Thymus (tissue), 11 donors: Measurements from ENCODE around the gene ZFP36L1. TPM values are rescaled to one million over a fixed set of nuclear protein-coding genes. Genes with fewer than 3 reads are reported as not detected.
A peak's percentile ranks its signal among the peaks of the same experiment; 100 is the strongest.

Experiments used
- DNase-seq, 9 donors: peaks; one replicate each; pipeline ENCODE4 v3.0.0-alpha.2; 2013; ENCODE audit warnings: low spot score in 9 of 9, low read depth in 6 of 9, missing footprints in 1 of 9
- H3K27ac ChIP-seq, 2 donors: one replicate each; pipeline ENCODE4 v1.5.1; 2013; ENCODE audit warnings: control low read depth in 1 of 2, low read depth in 1 of 2, low read length in 1 of 2, mild to moderate bottlenecking in 1 of 2, moderate library complexity in 1 of 2
- H3K27me3 ChIP-seq, 2 donors: one replicate each; pipeline ENCODE4 v1.5.1; 2013; ENCODE audit warnings: low read length in 1 of 2; ENCODE audit not compliant: control insufficient read depth in 2 of 2, insufficient read depth in 1 of 2
- H3K36me3 ChIP-seq, 2 donors: one replicate each; pipeline ENCODE4 v1.5.1; 2013; ENCODE audit warnings: low read length in 1 of 2, mild to moderate bottlenecking in 1 of 2, moderate library complexity in 1 of 2; ENCODE audit not compliant: control insufficient read depth in 2 of 2, insufficient read depth in 2 of 2
- H3K4me1 ChIP-seq, 2 donors: one replicate each; pipeline ENCODE4 v1.5.1; 2013; ENCODE audit warnings: low read length in 2 of 2; ENCODE audit not compliant: control insufficient read depth in 2 of 2, insufficient read depth in 2 of 2
- H3K4me3 ChIP-seq, 2 donors: one replicate each; pipeline ENCODE4 v1.5.1; 2013; ENCODE audit warnings: low read length in 2 of 2, control low read depth in 1 of 2, mild to moderate bottlenecking in 1 of 2
- H3K9me3 ChIP-seq, 2 donors: one replicate each; pipeline ENCODE4 v1.5.1; 2013; ENCODE audit warnings: low read length in 1 of 2, mild to moderate bottlenecking in 1 of 2; ENCODE audit not compliant: control insufficient read depth in 2 of 2, insufficient read depth in 1 of 2
- whole genome bisulfite sequencing: extraction: QIAGEN DNeasy Blood & Tissue Kit; methylation state at CpG from one replicate; pipeline ENCODE4 v1.1.7; 2013; 5-methylcytosine and 5-hydroxymethylcytosine counted together
- polyA plus RNA-seq: library from polyadenylated mRNA; stranded (reverse); fragments of 200-250 nt; gene quantifications from one replicate; pipeline ENCODE4 v1.2.3, GENCODE V29; 2013
- total RNA-seq: library from RNA; stranded (reverse); fragments of 120-200 nt; gene quantifications from one replicate; pipeline ENCODE4 v1.2.4, GENCODE V29; 2013
- donor health status: healthy.

The ZFP36L1 gene
- total and polyA plus RNA-seq, 2 donors: 30.0 to 109 TPM

GRCh38 chr14:68820119-68820518, 27.3 kb upstream of the ZFP36L1 start:
- Histone ChIP-seq H3K9me3 (peaks cover 0 to 3% of the 10 kb centered on the region in 2 donors), H3K36me3 (no peaks in the 10 kb centered on the region), H3K27ac (peak overlapping the region; percentile 48 to 66), H3K4me3 (no peak overlapping the region), H3K4me1 (peaks cover 26 to 73% of the 10 kb centered on the region in 2 donors), H3K27me3 (no peaks in the 10 kb centered on the region)
- no peak for DNase-seq
- WGBS: 55% methylated on average over 9 of the region's 9 CpGs

GRCh38 chr14:68819260-68819691, 26.4 kb upstream of the ZFP36L1 start:
- Histone ChIP-seq H3K27me3 (no peaks in the 10 kb centered on the region), H3K4me3 (no peak overlapping the region), H3K9me3 (no peaks in the 10 kb centered on the region), H3K27ac (peak overlapping the region in 1 of 2 donors; percentile 20), H3K36me3 (no peaks in the 10 kb centered on the region), H3K4me1 (peaks cover 26 to 74% of the 10 kb centered on the region in 2 donors)
- no peak for DNase-seq
- 88% methylated on average over 10 of the region's 10 CpGs for WGBS

GRCh38 chr14:68817506-68818212, 24.8 kb upstream of the ZFP36L1 start:
- DNase-seq: no peak
- Histone ChIP-seq H3K27ac (peak overlapping the region in 1 of 2 donors; percentile 90), H3K27me3 (no peaks in the 10 kb centered on the region), H3K4me1 (peaks cover 40 to 85% of the 10 kb centered on the region in 2 donors), H3K4me3 (no peak overlapping the region), H3K36me3 (no peaks in the 10 kb centered on the region), H3K9me3 (no peaks in the 10 kb centered on the region)
- WGBS: 91% methylated on average over 3 of the region's 3 CpGs

- Histone ChIP-seq H3K4me1 (peaks cover 40 to 78% of the 10 kb centered on the region in 2 donors), H3K9me3 (no peaks in the 10 kb centered on the region), H3K27me3 (no peaks in the 10 kb centered on the region), H3K36me3 (no peaks in the 10 kb centered on the region), H3K4me3 (peak overlapping the region in 1 of 2 donors; percentile 69), H3K27ac (peak overlapping the region; percentile 90 to 99)
- no peak for DNase-seq
- WGBS: 79% methylated on average over 13 of the region's 13 CpGs
Observed at GRCh38 chr14:68816943-68817430, 24.1 kb upstream of the ZFP36L1 start.

- H3K4me1 ChIP-seq: peaks cover 40 to 72% of the 10 kb centered on the region in 2 donors
- H3K36me3 ChIP-seq: no peaks in the 10 kb centered on the region
- DNase-seq: peak in 8 of 9 donors; percentile 70 to 93 (median 86)
- 4% methylated on average over 82 of the region's 82 CpGs for WGBS
- peak overlapping the region; percentile 58 to 69 for H3K4me3 ChIP-seq
- H3K9me3 ChIP-seq: no peaks in the 10 kb centered on the region
- H3K27me3 ChIP-seq: no peaks in the 10 kb centered on the region
- H3K27ac ChIP-seq: peak overlapping the region; percentile 90 to 99
Observed at GRCh38 chr14:68816183-68816942, 23.5 kb upstream of the ZFP36L1 start.

GRCh38 chr14:68815298-68816182, 22.7 kb upstream of the ZFP36L1 start:
- H3K4me1 ChIP-seq: peaks cover 38 to 63% of the 10 kb centered on the region in 2 donors
- peak overlapping the region; percentile 90 to 99 for H3K27ac ChIP-seq
- H3K27me3 ChIP-seq: no peaks in the 10 kb centered on the region
- peak overlapping the region; percentile 58 to 69 for H3K4me3 ChIP-seq
- WGBS: 83% methylated on average over 16 of the region's 16 CpGs
- no peaks in the 10 kb centered on the region for H3K36me3 ChIP-seq
- peak in 4 of 9 donors; percentile 45 to 81 (median 52) for DNase-seq
- no peaks in the 10 kb centered on the region for H3K9me3 ChIP-seq

GRCh38 chr14:68814539-68815297, 21.9 kb upstream of the ZFP36L1 start:
- H3K4me1 ChIP-seq: peaks cover 30 to 56% of the 10 kb centered on the region in 2 donors
- H3K27me3 ChIP-seq: no peaks in the 10 kb centered on the region
- no peaks in the 10 kb centered on the region for H3K9me3 ChIP-seq
- no peaks in the 10 kb centered on the region for H3K36me3 ChIP-seq
- H3K27ac ChIP-seq: peak overlapping the region; percentile 90 to 99
- WGBS: 23% methylated on average over 12 of the region's 12 CpGs
- peak in 6 of 9 donors; percentile 58 to 87 (median 71) for DNase-seq
- H3K4me3 ChIP-seq: peak overlapping the region; percentile 58 to 69

GRCh38 chr14:68814238-68814538, 21.3 kb upstream of the ZFP36L1 start:
- no peaks in the 10 kb centered on the region for H3K27me3 ChIP-seq
- no peak for DNase-seq
- no peaks in the 10 kb centered on the region for H3K36me3 ChIP-seq
- WGBS: 61% methylated on average over 2 of the region's 2 CpGs
- peak overlapping the region; percentile 90 to 99 for H3K27ac ChIP-seq
- no peaks in the 10 kb centered on the region for H3K9me3 ChIP-seq
- H3K4me1 ChIP-seq: peaks cover 26 to 53% of the 10 kb centered on the region in 2 donors
- H3K4me3 ChIP-seq: peak overlapping the region; percentile 58 to 69
